MM.1S (cell line): ENCODE data around the gene ASB11.

Experiments used
- DNase-seq: peaks from one replicate; pipeline ENCODE4 v3.0.0-alpha.2; 2015
- H2AFZ ChIP-seq: fragments of 300-600 bp; sonication (generic); 2 replicates; pipeline ENCODE4 v1.6.0; 2016; ENCODE audit warnings: antibody characterized with exemption, low read length
- H3F3A ChIP-seq: fragments of 300-600 bp; sonication (generic); 2 replicates; pipeline ENCODE4 v1.6.1; 2016; ENCODE audit warnings: mild to moderate bottlenecking, antibody characterized with exemption, low read length, moderate library complexity, mixed read lengths; ENCODE audit not compliant: insufficient read depth
- H3K27ac ChIP-seq: fragments of 300-600 bp; sonication (generic); 2 replicates; pipeline ENCODE4 v1.5.1; 2016; ENCODE audit warnings: mild to moderate bottlenecking, low read length
- H3K27me3 ChIP-seq: fragments of 300-600 bp; sonication (generic); replicated peaks from 2 replicates; pipeline ENCODE4 v1.6.0; 2016; ENCODE audit warnings: low read length; ENCODE audit not compliant: insufficient read depth
- H3K36me3 ChIP-seq: fragments of 300-600 bp; sonication (generic); replicated peaks from 2 replicates; pipeline ENCODE4 v1.6.1; 2016; ENCODE audit warnings: mild to moderate bottlenecking, low read length, mixed read lengths; ENCODE audit not compliant: insufficient read depth
- H3K4me1 ChIP-seq: fragments of 300-600 bp; sonication (generic); 2 replicates; pipeline ENCODE4 v1.6.1; 2016; ENCODE audit warnings: low read length, mixed read lengths
- H3K4me2 ChIP-seq: fragments of 300-600 bp; sonication (generic); 2 replicates; pipeline ENCODE4 v1.6.0; 2016; ENCODE audit warnings: low read depth, low read length
- H3K4me3 ChIP-seq: fragments of 300-600 bp; sonication (generic); 2 replicates; pipeline ENCODE4 v1.5.1; 2016; ENCODE audit warnings: low read length, mixed read lengths
- H3K79me2 ChIP-seq: fragments of 300-600 bp; sonication (generic); 2 replicates; pipeline ENCODE4 v1.6.1; 2016; ENCODE audit warnings: mixed run types, low read length, mixed read lengths
- H3K9ac ChIP-seq: fragments of 300-600 bp; sonication (generic); 2 replicates; pipeline ENCODE4 v1.6.1; 2016; ENCODE audit warnings: low read length, mixed read lengths
- H3K9me2 ChIP-seq: fragments of 300-600 bp; sonication (generic); replicated peaks from 2 replicates; pipeline ENCODE4 v1.6.1; 2016; ENCODE audit warnings: mild to moderate bottlenecking, low read length, mixed read lengths; ENCODE audit not compliant: insufficient read depth
- H3K9me3 ChIP-seq: fragments of 300-600 bp; sonication (generic); replicated peaks from 2 replicates; pipeline ENCODE4 v1.6.1; 2016; ENCODE audit warnings: mild to moderate bottlenecking, low read length, mixed read lengths; ENCODE audit not compliant: insufficient read depth
- H4K20me1 ChIP-seq: fragments of 300-600 bp; sonication (generic); 2 replicates; pipeline ENCODE4 v1.6.1; 2016; ENCODE audit warnings: mild to moderate bottlenecking, low read length, moderate library complexity, mixed read lengths; ENCODE audit not compliant: insufficient read depth
- EZH2 ChIP-seq: fragments of 300-600 bp; sonication (generic); optimal IDR thresholded peaks from 2 replicates; pipeline ENCODE3; 2017; ENCODE audit warnings: low read depth, mild to moderate bottlenecking, antibody characterized with exemption, low read length, mixed read lengths
- EZH2phosphoT487 ChIP-seq: fragments of 300-600 bp; sonication (generic); IDR thresholded peaks from 2 replicates; pipeline ENCODE4 v1.6.1; 2018; ENCODE audit warnings: antibody characterized with exemption, low read length
- TF ChIP-seq, protein P1 (sequence below): fragments of 300-600 bp; sonication (generic); IDR thresholded peaks from 2 replicates; pipeline ENCODE4 v1.5.1; 2016; ENCODE audit warnings: antibody characterized with exemption, low read length, mixed read lengths

The ASB11 gene, protein sequence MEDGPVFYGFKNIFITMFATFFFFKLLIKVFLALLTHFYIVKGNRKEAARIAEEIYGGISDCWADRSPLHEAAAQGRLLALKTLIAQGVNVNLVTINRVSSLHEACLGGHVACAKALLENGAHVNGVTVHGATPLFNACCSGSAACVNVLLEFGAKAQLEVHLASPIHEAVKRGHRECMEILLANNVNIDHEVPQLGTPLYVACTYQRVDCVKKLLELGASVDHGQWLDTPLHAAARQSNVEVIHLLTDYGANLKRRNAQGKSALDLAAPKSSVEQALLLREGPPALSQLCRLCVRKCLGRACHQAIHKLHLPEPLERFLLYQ

DNA sequence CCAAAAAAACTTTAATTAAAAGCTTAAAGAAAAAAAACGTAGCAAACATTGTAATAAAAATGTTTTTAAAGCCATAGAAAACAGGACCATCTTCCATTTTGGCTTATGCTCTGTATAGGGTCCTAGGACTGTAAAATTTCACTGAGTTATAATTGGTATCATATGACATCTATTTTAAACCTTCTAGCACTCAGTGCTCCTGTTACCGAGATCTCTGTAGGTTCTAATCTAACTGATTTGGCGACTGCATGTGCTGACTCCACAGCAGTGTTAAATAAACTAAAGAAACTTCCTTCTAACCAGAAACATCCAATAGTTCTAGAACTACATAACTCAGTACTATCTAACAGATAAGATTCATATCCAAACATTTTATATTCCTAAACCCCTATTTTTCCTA is at the start of gene ASB11:
TSS of gene ASB11 (minus strand) at position 132 of the 400 bp plus-strand sequence. CDS start at position 97, 35 bp downstream.
- H3F3A ChIP-seq: no peaks in the 10 kb centered on the region
- no peaks in the 10 kb centered on the region for H3K79me2 ChIP-seq
- H3K4me3 ChIP-seq: no peak within 1 kb of the TSS
- H4K20me1 ChIP-seq: no peaks in the 10 kb centered on the region
- no peak for DNase-seq
- no peaks in the 10 kb centered on the region for H3K9me2 ChIP-seq
- H3K9ac ChIP-seq: no peak within 1 kb of the TSS
- H3K27me3 ChIP-seq: no peaks in the 10 kb centered on the region
- no peaks in the 10 kb centered on the region for H3K36me3 ChIP-seq
- no peaks in the 10 kb centered on the region for H3K9me3 ChIP-seq
- no peak within 1 kb of the TSS for H3K27ac ChIP-seq
- H3K4me1 ChIP-seq: no peaks in the 10 kb centered on the region
- H2AFZ ChIP-seq: no peak within 1 kb of the TSS
- H3K4me2 ChIP-seq: no peak within 1 kb of the TSS
- TF ChIP-seq, protein P1, sequence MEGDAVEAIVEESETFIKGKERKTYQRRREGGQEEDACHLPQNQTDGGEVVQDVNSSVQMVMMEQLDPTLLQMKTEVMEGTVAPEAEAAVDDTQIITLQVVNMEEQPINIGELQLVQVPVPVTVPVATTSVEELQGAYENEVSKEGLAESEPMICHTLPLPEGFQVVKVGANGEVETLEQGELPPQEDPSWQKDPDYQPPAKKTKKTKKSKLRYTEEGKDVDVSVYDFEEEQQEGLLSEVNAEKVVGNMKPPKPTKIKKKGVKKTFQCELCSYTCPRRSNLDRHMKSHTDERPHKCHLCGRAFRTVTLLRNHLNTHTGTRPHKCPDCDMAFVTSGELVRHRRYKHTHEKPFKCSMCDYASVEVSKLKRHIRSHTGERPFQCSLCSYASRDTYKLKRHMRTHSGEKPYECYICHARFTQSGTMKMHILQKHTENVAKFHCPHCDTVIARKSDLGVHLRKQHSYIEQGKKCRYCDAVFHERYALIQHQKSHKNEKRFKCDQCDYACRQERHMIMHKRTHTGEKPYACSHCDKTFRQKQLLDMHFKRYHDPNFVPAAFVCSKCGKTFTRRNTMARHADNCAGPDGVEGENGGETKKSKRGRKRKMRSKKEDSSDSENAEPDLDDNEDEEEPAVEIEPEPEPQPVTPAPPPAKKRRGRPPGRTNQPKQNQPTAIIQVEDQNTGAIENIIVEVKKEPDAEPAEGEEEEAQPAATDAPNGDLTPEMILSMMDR: no peak
- TF ChIP-seq EZH2phosphoT487: no peak
- TF ChIP-seq EZH2: no peak

DNA sequence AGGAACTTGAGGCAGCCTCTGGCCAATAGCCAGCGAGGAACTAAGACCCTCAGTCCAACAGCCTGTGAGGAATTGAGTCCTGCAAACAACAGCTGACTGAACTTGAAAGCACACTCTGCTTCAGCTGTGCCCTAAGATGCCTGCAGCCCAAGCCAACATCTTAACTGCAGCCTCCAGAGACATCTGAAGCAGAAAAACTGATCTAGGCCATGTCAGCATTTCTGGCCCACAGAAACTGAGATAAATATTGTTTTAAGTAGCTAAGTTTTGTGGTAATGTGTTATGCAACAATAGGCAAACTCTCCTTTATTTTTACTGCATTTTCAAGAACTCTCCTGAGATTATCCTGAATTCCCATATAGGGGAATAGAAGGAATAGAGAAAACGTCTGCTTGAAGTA is 44.3 kb upstream of the ASB11 start:
- Histone ChIP-seq H3K4me2 (no peak overlapping the region), H3K79me2 (no peaks in the 10 kb centered on the region), H3K9me2 (no peaks in the 10 kb centered on the region), H2AFZ (no peak overlapping the region), H4K20me1 (no peaks in the 10 kb centered on the region), H3K9ac (no peak overlapping the region), H3K9me3 (no peaks in the 10 kb centered on the region), H3K4me1 (no peaks in the 10 kb centered on the region), H3K4me3 (no peak overlapping the region), H3K36me3 (no peaks in the 10 kb centered on the region), H3K27me3 (no peaks in the 10 kb centered on the region), H3F3A (no peaks in the 10 kb centered on the region), H3K27ac (no peak overlapping the region)
- no peak for DNase-seq
- TF ChIP-seq, protein P1: no peak
- no peak for TF ChIP-seq EZH2
- TF ChIP-seq EZH2phosphoT487: no peak

DNA sequence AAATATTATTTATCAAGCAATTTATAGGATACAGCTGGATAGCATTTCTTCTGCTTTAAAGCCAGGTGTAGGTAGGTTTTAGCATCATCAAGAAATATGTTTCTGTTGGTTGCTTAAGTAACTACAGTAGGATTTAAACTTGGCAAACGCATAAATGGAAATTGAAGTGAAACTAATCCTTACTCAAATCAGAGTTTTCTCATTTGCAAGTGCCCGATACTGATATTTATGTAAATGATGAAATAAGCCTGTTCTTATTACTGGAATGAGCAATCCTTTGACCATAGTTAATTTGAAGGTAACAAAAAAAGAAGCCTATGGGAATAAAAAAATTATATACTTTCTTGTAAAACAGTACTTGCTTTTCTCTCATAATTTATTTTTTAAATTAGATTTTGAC is 43.1 kb upstream of the ASB11 start:
- Histone ChIP-seq H3K27ac (no peak overlapping the region), H3K4me2 (no peak overlapping the region), H3K27me3 (no peaks in the 10 kb centered on the region), H3K79me2 (no peaks in the 10 kb centered on the region), H3K9ac (no peak overlapping the region), H4K20me1 (no peaks in the 10 kb centered on the region), H3K4me1 (no peaks in the 10 kb centered on the region), H2AFZ (no peak overlapping the region), H3K9me3 (no peaks in the 10 kb centered on the region), H3K36me3 (no peaks in the 10 kb centered on the region), H3K4me3 (no peak overlapping the region), H3K9me2 (no peaks in the 10 kb centered on the region), H3F3A (no peaks in the 10 kb centered on the region)
- TF ChIP-seq EZH2 (no peak), EZH2phosphoT487 (no peak)
- TF ChIP-seq, protein P1: no peak
- no peak for DNase-seq
